B cell (primary cell): ENCODE measurements around the gene CAMK1D. TPM values are rescaled to one million over a fixed set of nuclear protein-coding genes. Genes with fewer than 3 reads are reported as not detected.

Source experiments
- ATAC-seq: fragments of 200-7000 bp; cut with Tn5 transposase; one replicate; pipeline ENCODE4 v1.10.0; 2021; ENCODE audit warnings: low read depth, mild to moderate bottlenecking, moderate number of reproducible peaks, moderate library complexity
- CTCF ChIA-PET: fragments of 350-600 bp; sonication (Branson Sonifier 250); formaldehyde crosslinking; loops from one replicate; lab custom pipeline; 2021; ENCODE audit warnings: antibody characterized with exemption, inconsistent platforms; lab: Charles Lee
- POLR2A ChIA-PET: fragments of 350-600 bp; sonication (Branson Sonifier 250); formaldehyde crosslinking; loops from one replicate; lab custom pipeline; 2021; ENCODE audit warnings: antibody characterized with exemption; lab: Charles Lee
- DNase-seq: peaks from one replicate; pipeline ENCODE4 v3.0.0; 2013
- H2AFZ ChIP-seq: 2 replicates; pipeline ENCODE4 v1.6.1; 2012; ENCODE audit warnings: mild to moderate bottlenecking, low read depth, low read length; ENCODE audit not compliant: insufficient read depth, poor library complexity, severe bottlenecking
- H3K27ac ChIP-seq, 2 donors: 1 replicate in 1 of 2; 2 replicates in 1 of 2; pipeline ENCODE4 v1.5.1; 2012 to 2013; ENCODE audit warnings: low read length in 2 of 2, mild to moderate bottlenecking in 2 of 2, moderate library complexity in 1 of 2
- H3K27me3 ChIP-seq, 4 experiments: fragments of 200-600 bp in 1 of 4; sonication (generic) in 1 of 4; replicated peaks in 1 of 4; 1 replicate in 2 of 4; 2 replicates in 2 of 4; pipeline versions ENCODE4 v1.6.1 to v1.7.0; 2013 to 2016; ENCODE audit warnings: low read length in 3 of 4, mild to moderate bottlenecking in 2 of 4, mixed read lengths in 1 of 4, moderate library complexity in 1 of 4; ENCODE audit not compliant: insufficient read depth in 4 of 4, control insufficient read depth in 3 of 4; ENCODE audit errors: control extremely low read depth in 1 of 4
- H3K36me3 ChIP-seq, 2 experiments: replicated peaks in 1 of 2; 1 replicate in 1 of 2; 2 replicates in 1 of 2; pipeline versions ENCODE4 v1.6.1 to v1.7.1; 2013; ENCODE audit warnings: low read length in 1 of 2; ENCODE audit not compliant: insufficient read depth in 2 of 2, control insufficient read depth in 1 of 2; ENCODE audit errors: control extremely low read depth in 1 of 2, extremely low read depth in 1 of 2
- H3K4me1 ChIP-seq, 2 donors: fragments of 200-600 bp in 1 of 2; sonication (generic) in 1 of 2; 1 replicate in 1 of 2; 2 replicates in 1 of 2; pipeline versions ENCODE4 v1.5.1 to v1.6.1; 2013 to 2017; ENCODE audit warnings: low read length in 2 of 2; ENCODE audit not compliant: control insufficient read depth in 2 of 2, insufficient read depth in 2 of 2
- H3K4me2 ChIP-seq: replicated peaks from 2 replicates; pipeline ENCODE3; 2012; ENCODE audit warnings: mild to moderate bottlenecking, low read depth, low read length; ENCODE audit not compliant: poor library complexity, severe bottlenecking
- H3K4me3 ChIP-seq, 5 experiments: fragments of 200-600 bp in 1 of 5; sonication (generic) in 1 of 5; 1 replicate in 3 of 5; 2 replicates in 2 of 5; pipeline versions ENCODE4 v1.5.1 to v1.7.0; 2011 to 2016; ENCODE audit warnings: low read length in 4 of 5, mild to moderate bottlenecking in 4 of 5, low read depth in 2 of 5, control low read depth in 1 of 5, moderate library complexity in 1 of 5; ENCODE audit not compliant: insufficient read depth in 1 of 5; ENCODE audit errors: control extremely low read depth in 1 of 5, extremely low read depth in 1 of 5
- H3K79me2 ChIP-seq: fragments of 200-600 bp; sonication (generic); one replicate; pipeline ENCODE4 v1.6.0; 2016; ENCODE audit warnings: low read length; ENCODE audit not compliant: control insufficient read depth, insufficient read depth
- H3K9ac ChIP-seq: fragments of 200-600 bp; sonication (generic); 2 replicates; pipeline ENCODE4 v1.6.1; 2017; ENCODE audit warnings: mild to moderate bottlenecking, low read length, moderate library complexity
- H3K9me3 ChIP-seq, 3 donors: one replicate each; pipeline versions ENCODE4 v1.6.1 to v1.7.1; 2013; ENCODE audit warnings: low read length in 2 of 3; ENCODE audit not compliant: control insufficient read depth in 2 of 3, insufficient read depth in 1 of 3; ENCODE audit errors: control extremely low read depth in 1 of 3
- H4K20me1 ChIP-seq: 2 replicates; pipeline ENCODE4 v1.6.0; 2012; ENCODE audit warnings: mild to moderate bottlenecking, low read length; ENCODE audit not compliant: insufficient read depth, control insufficient read depth, poor library complexity, severe bottlenecking
- H3K27ac Mint-ChIP-seq: one replicate; pipeline ENCODE4 v1.8.0; 2021; ENCODE audit warnings: mixed read lengths
- H3K27me3 Mint-ChIP-seq: one replicate; pipeline ENCODE4 v1.8.0; 2021; ENCODE audit warnings: mixed read lengths
- H3K4me1 Mint-ChIP-seq: one replicate; pipeline ENCODE4 v1.8.0; 2021; ENCODE audit warnings: mixed read lengths
- H3K4me3 Mint-ChIP-seq: one replicate; pipeline ENCODE4 v1.8.0; 2021; ENCODE audit warnings: mixed read lengths
- H3K9me3 Mint-ChIP-seq: one replicate; pipeline ENCODE4 v1.8.0; 2022; ENCODE audit warnings: mixed read lengths; ENCODE audit not compliant: insufficient read depth
- EZH2 ChIP-seq: IDR thresholded peaks from 2 replicates; pipeline ENCODE4 v1.6.1; 2012; ENCODE audit warnings: borderline replicate concordance, low read depth, mild to moderate bottlenecking, moderate library complexity, low read length; ENCODE audit not compliant: insufficient read depth, poor library complexity, severe bottlenecking
- WGBS: methylation state at CpG from one replicate; pipeline ENCODE4 v1.1.5; 2013; ENCODE audit warnings: missing lambda C conversion rate; ENCODE audit not compliant: insufficient coverage; 5-methylcytosine and 5-hydroxymethylcytosine counted together
- intact Hi-C: fragments of 100-400 bp; cut with micrococcal nuclease; formaldehyde crosslinking; loops from one replicate; pipeline ENCODE4 v1.10.0; 2022
- polyA plus RNA-seq: library from polyadenylated mRNA; depleted of rRNA; stranded (reverse); fragments of >200 nt; gene quantifications from 2 replicates; pipeline ENCODE4 v1.2.3, GENCODE V29; 2012
- total RNA-seq, 2 donors: library from RNA; stranded (reverse); fragments of 120-200 nt in 1 of 2; gene quantifications; 1 replicate in 1 of 2; 2 replicates in 1 of 2; pipeline versions ENCODE4 v1.2.3 to v1.2.4, GENCODE V29; 2013 to 2022
- TF ChIP-seq, protein P1 (sequence below): fragments of 200-600 bp; IDR thresholded peaks from one replicate; pipeline ENCODE4 v1.8.0; 2022; ENCODE audit warnings: antibody characterized with exemption, mild to moderate bottlenecking

Gene CAMK1D
- total and polyA plus RNA-seq, 2 donors (not counting 1 experiment from before 2014, with no cell fraction given), result 34.1 to 69.7 TPM

DNA sequence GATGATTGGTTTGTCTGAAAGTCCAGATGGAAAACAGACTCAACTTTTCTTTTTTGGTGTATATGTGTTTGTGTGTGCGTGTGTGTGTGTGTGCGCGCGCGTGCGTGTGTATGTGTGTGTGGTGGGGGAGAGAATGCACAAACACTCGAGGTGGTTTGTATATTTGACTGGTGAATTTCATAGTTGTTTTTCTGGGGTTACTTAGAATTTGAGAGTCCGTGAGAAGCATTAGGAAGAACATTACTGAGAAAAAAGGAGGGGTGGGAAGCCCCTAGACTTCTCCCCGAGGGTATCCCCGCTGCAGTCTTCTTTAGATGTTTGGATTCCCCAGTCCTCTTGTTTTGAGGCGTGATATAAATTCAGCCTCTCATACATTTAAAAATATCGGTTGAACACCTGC, 6.0 kb downstream of the CAMK1D start:
- Histone ChIP-seq H3K36me3 (peaks cover 1 to 11% of the 10 kb centered on the region in 2 experiments), H3K9ac (no peak overlapping the region), H3K79me2 (peaks cover 100% of the 10 kb centered on the region), H3K4me1 (peaks cover 59 to 62% of the 10 kb centered on the region in 2 donors), H3K4me3 (no peak overlapping the region), H2AFZ (no peak overlapping the region), H3K27me3 (no peaks in the 10 kb centered on the region), H3K4me2 (no peak overlapping the region), H3K9me3 (no peaks in the 10 kb centered on the region), H4K20me1 (peaks cover 85% of the 10 kb centered on the region), H3K27ac (peak overlapping the region in 1 of 2 donors; percentile 6)
- DNase-seq (no peak), ATAC-seq (no peak)
- no peaks in the 10 kb centered on the region for H3K27me3 Mint-ChIP-seq
- ChIA-PET CTCF (interaction anchor here (0.9 to 1.0 kb wide), 2 partner anchors 89 to 301 kb away, joined by 3 to 4 read pairs; no protein-coding TSS in a partner anchor), POLR2A (no interaction called here)
- peak overlapping the region; percentile 62 for H3K27ac Mint-ChIP-seq
- TF ChIP-seq EZH2, result no peak
- TF ChIP-seq, protein P1, sequence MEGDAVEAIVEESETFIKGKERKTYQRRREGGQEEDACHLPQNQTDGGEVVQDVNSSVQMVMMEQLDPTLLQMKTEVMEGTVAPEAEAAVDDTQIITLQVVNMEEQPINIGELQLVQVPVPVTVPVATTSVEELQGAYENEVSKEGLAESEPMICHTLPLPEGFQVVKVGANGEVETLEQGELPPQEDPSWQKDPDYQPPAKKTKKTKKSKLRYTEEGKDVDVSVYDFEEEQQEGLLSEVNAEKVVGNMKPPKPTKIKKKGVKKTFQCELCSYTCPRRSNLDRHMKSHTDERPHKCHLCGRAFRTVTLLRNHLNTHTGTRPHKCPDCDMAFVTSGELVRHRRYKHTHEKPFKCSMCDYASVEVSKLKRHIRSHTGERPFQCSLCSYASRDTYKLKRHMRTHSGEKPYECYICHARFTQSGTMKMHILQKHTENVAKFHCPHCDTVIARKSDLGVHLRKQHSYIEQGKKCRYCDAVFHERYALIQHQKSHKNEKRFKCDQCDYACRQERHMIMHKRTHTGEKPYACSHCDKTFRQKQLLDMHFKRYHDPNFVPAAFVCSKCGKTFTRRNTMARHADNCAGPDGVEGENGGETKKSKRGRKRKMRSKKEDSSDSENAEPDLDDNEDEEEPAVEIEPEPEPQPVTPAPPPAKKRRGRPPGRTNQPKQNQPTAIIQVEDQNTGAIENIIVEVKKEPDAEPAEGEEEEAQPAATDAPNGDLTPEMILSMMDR, result no peak
- peak overlapping the region; percentile 6 for H3K4me3 Mint-ChIP-seq
- intact Hi-C loops, result loop anchor here (10.0 kb wide), 1 partner anchor 59 kb away; no protein-coding TSS in a partner anchor
- 92% methylated on average over 10 of the region's 12 CpGs for WGBS
- H3K9me3 Mint-ChIP-seq, result no peaks in the 10 kb centered on the region
- peaks cover 87% of the 10 kb centered on the region for H3K4me1 Mint-ChIP-seq

DNA sequence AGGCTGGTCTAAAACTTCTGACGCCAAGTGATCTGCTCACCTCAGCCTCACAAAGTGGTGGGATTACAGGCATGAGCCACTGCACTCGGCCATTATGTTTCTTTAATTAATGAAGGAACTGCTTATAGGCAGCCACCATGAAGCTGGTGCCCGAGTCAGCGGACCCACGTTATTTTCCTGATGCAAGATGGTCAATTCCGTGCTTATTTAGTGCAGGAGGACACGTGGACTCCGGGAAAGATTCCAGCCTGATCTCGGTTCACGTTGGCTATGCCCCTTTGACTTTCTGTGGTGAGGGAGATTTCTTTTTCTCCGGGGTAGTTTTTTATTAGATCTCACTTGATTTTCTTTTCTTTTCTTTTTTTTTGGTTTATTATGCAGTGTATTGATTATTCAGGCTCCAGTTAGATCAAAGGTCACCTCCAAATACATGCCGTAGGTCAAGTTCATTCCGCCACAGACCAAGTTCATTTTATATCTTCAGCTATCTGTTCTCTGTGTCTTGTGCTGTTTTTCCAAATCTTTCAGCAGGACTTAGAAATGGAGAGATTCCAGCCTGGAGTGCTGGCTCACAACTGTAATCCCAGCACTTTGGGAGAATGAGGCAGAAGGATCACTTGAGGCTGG, 8.3 kb downstream of the CAMK1D start:
- no peak for DNase-seq
- no peak for ATAC-seq
- CTCF ChIA-PET, result interaction anchor here (0.7 to 1.0 kb wide), 2 partner anchors 19 to 93 kb away, joined by 3 to 4 read pairs; no protein-coding TSS in a partner anchor
- Mint-ChIP-seq H3K4me1 (peaks cover 82% of the 10 kb centered on the region), H3K27ac (peak overlapping the region; percentile 63), H3K4me3 (no peak overlapping the region), H3K27me3 (no peaks in the 10 kb centered on the region), H3K9me3 (no peaks in the 10 kb centered on the region)
- intact Hi-C loops, result loop anchor here (10.0 kb wide), 1 partner anchor 57 kb away; no protein-coding TSS in a partner anchor
- Histone ChIP-seq H3K79me2 (peaks cover 99% of the 10 kb centered on the region), H3K27me3 (no peaks in the 10 kb centered on the region), H3K4me2 (no peak overlapping the region), H4K20me1 (peaks cover 84% of the 10 kb centered on the region), H3K27ac (no peak overlapping the region), H2AFZ (no peak overlapping the region), H3K9me3 (peaks cover 0 to 4% (median 0%) of the 10 kb centered on the region in 3 donors), H3K9ac (no peak overlapping the region), H3K4me1 (peaks cover 49 to 54% of the 10 kb centered on the region in 2 donors), H3K36me3 (peaks cover 1 to 11% of the 10 kb centered on the region in 2 experiments), H3K4me3 (no peak overlapping the region)
- TF ChIP-seq EZH2, result no peak
- TF ChIP-seq, protein P1, result no peak
- 96% methylated on average over 6 of the region's 13 CpGs for WGBS
- POLR2A ChIA-PET, result interaction anchor here (0.8 to 1.5 kb wide), 2 partner anchors 9 to 256 kb away, joined by 3 read pairs; no protein-coding TSS in a partner anchor
